GM04503 (cell line): ENCODE measurements around the gene CRHR2.

Experiments
- DNase-seq: peaks from one replicate; pipeline ENCODE4 v3.0.0-alpha.2; 2012; ENCODE audit warnings: low read depth

CRHR2 gene

DNA sequence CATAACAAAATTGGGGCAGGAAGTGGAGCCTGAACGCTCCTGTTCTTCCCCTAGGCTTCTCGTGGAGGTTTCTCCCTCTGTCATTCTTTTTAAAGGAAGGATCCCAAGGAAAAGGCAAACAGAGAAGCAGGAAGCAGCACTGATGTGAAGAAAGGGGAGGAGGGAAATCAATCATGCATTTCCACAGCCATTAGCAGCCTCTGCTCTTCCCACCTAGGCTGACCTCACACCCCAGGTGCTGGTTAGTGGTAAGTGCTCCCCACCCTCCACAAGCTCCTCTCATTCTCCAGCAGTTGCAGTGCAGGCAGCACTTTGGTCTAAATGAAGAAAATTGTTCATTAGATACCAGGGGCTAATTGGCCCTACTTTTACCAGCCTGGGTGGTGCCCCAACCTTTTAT is 2.6 kb downstream of the CRHR2 start:
- no peak for DNase-seq

DNA sequence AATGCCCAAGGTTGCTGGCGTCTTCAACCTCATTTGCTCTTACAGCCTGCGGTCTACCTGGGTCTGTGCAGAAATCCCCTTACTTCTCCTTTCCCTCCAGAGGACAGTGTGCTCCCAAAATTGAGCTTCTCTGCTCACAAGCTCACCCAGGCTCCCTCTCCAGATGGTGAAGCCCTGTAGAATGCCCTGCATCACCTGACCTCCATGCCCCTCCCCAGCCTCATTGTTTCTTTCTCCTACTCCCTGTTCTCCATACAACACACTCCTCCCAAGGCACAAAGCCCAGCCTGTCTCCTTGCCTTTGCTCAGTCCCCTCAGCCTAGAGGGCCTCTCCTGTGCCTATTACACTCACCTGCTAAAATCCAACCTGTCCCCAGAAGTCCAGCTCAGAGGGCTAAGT is 3.5 kb downstream of the CRHR2 start:
- no peak for DNase-seq

GRCh38 chr7:30674876-30675275 is 7.4 kb downstream of the CRHR2 start:
- DNase-seq, result no peak

- no peak for DNase-seq
Observed at GRCh38 chr7:30674420-30674819, 7.8 kb downstream of the CRHR2 start.

DNA sequence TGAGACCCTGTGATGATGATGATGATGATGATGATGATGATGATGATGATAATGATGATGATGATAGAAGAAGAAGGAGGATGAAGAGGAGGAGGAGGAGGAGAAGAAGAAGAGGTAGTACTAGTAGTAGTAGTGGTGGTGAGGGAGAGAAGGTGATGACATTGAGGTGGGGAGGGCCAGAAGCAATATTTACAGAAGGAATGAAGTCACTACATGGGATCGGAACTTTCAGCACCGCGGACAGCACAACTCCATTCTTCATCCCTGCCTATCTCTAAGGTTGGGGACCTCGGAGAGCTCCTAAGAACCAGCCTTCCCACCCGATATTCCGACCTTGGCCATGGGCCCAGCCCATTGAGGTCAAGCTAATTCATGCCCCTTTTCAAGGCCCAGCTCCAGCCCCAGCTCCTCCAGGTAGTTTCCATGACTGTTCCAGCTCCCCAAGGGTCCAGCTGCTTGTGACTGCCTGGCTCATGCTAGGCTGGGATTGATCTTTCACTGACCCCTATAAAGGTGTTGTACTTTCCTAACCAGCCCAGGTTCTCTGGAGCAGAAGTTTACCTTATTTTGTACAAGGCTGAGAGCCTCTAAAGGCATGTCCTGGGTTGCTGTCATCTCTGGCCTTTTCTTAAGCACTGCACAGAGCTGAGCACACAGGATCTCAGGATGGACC is 10.3 kb downstream of the CRHR2 start:
- peak; percentile 9 for DNase-seq

- no peak for DNase-seq
Observed at GRCh38 chr7:30668102-30668501, 14.2 kb downstream of the CRHR2 start.

DNA sequence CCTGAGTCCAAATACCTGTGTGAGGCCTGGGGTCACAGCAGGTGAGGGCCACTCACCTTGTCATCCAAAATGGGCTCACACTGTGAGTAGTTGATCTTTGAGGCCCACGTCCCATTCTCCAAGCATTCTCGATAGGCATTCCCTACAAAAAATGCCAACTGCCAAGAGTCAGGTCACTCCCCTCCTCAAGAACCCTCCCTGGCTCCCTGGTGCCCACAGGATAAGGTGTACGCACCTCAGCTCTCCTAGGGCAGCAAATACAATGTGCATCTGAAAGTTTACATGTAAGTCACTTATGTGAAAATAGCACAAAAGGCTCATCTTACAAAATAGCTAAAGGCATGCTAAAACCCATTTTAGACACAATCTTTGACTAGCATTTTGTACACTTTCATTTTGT is 15.1 kb downstream of the CRHR2 start:
- DNase-seq, result no peak

- DNase-seq, result no peak
Observed at GRCh38 chr7:30665449-30665848, 16.8 kb downstream of the CRHR2 start.

GRCh38 chr7:30665043-30665442 is 17.2 kb downstream of the CRHR2 start:
- DNase-seq, result no peak

DNA sequence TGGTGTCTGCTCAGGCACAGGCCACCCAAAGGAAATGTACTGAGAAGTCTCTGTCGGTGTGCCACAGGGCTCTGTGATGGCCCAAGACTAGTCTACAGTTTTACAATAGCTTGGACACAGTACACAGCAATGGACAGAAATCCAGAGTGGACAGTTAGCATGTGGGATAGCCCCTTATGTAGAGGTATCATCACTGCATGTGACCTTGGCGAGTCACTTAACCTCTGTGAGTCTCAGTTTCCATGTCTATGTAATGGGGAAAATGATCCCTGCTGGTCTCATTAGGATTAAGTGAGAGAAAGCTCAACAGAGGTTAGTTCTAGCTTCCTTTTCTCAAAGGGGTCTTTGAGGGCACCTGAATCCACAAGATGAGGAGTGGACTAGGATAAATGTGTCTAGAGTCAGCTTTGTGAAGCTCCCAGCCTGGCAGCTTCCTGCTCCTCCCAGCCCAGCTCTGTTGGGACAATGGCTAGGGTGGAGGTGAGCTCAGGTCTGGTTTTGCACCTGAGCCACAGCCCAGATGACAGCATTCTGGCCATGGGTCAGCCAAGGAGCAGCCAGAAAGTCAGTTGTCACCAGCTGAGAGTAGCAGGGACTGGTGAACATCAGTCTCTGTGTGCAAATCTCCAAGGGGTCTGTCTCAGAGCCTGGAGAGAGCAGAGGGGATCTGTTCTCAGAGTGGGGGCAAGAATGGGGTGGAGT is 17.9 kb downstream of the CRHR2 start:
- DNase-seq, result no peak

- DNase-seq, result no peak
Observed at GRCh38 chr7:30663414-30663813, 18.8 kb downstream of the CRHR2 start.

DNA sequence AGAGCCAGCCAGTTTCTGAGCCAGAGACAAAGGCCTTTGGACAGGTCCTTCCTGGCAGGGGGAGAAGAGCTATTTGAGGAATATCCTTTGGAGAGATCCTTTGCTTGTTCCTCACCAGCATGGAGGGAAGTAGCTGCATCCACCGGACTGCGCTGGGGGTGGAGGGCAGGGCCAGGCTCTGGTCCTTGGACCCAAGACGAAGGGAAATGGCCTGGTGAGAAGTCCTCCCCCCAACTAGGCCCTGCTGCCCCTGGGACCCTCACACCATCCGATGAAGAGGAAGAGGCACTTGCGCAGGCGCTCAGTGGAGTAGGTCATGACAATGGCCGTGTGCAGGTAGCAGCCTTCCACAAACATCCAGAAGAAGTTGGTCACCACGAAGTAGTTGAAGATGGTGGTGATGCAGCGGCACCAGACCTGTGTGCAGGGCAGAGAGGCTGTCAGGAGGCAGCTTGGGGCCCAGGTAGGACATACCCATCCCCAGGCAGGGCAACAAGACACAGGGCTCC is 19.8 kb downstream of the CRHR2 start:
- no peak for DNase-seq

DNA sequence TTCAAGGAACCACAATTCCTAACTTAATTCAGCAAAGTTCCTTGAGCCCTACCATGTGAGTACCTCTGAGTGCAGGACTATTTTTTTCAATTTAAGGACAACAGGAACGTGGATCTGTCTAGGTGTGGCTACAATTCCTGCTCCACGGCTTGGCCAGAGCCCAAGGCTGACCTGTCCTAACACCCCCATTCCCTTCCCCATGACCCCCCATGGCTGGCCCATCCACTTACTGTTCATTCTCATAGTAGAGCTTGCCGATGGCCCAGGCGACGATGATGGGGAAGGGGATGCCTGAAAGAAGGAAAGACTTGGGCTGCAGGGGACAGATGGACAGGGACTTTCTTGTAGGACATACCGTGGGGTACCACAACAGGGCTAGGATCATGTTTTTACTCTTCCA is 20.3 kb downstream of the CRHR2 start:
- no peak for DNase-seq

GRCh38 chr7:30660331-30661255 is 21.7 kb downstream of the CRHR2 start:
- DNase-seq, result no peak

DNA sequence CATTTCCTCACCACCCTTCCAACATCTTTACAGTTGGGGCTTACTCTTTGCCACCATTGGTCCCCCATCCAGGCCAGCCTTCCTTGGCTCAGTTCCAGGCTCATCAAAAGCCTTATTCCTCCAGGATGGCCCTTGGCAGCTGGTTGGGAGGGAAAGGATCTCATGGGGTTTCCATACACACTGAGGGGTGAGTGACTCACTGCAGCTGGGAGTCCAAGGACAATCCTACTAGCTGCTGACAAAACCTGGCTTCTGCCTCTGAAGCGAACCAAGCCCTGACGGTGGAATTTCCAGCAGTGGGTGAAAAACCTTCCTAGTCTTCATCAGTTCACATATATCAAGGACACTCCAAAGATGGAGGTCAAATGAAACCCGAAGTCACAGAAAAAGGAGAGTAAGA is 22.9 kb downstream of the CRHR2 start:
- no peak for DNase-seq

GRCh38 chr7:30658479-30659074 is 23.7 kb downstream of the CRHR2 start:
- no peak for DNase-seq

DNA sequence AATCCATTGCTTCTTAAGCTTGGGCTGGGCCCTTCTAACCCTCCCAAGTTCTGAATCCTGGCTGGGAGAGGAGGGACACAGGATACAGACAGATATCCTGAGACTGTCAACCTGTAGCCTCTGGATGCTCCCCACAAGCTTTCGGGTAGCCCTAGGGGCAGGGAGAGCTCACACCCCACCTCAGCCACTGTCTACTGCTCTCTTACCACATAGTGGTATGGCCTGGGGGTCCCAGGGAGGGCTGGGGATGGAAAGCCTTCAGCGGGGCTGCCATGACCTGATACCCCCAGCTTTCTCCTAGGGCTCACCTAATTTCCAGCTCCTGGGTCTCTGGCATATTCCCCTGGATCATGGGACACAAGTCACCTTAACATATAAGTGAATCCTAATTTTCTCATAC is 25.1 kb downstream of the CRHR2 start:
- DNase-seq, result no peak

- DNase-seq, result no peak
Observed at GRCh38 chr7:30656006-30656957, 26.0 kb downstream of the CRHR2 start.

DNA sequence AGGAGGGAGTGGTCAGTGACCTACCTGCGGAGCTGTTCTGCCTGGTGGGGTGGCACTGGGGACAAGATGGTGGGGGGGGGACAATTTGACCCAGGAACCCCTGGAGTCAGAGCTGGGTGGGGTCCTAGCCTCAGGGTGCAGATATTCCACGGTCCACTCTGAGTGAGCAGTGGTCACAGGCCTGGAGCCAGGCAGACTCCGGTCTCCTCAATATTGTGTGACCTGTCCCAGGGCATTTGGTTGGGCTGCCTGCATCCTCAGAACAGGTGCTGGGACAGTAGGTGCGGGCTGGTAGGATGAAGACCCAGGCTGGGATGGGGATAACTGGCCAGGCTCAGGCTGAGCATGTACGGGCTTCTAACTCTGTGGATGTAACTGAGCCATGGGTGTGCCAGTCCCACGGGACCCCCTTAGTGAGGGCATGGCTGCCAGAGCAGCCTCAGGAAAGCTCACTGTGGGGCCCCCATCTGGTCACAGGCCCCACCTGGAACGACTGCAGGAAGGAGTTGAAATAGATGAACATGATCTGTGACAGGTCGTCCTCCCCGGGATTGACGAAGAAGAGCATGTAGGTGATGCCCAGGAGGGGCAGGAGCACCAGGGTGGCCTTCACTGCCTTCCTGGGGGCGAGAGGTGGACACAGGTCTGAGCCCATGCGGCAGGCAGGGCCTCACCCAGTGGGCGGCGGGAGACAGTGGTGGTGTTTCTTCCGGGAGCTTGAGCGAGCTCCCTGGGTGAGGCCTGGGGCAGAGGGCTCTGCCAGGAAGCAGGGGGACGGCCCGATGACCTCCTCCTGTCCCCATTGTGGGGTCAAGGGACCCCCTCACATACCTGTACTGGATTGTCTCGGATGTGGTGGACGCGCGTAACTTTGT is 26.9 kb downstream of the CRHR2 start:
- no peak for DNase-seq
